IMR-90 (cell line): ENCODE measurements around the gene NR2C2. TPM values are rescaled to one million over a fixed set of nuclear protein-coding genes. Genes with fewer than 3 reads are reported as not detected.

Experiments used
- ATAC-seq: fragments of 200-7000 bp; cut with Tn5 transposase; 2 replicates; pipeline ENCODE4 v1.9.1; 2020; ENCODE audit warnings: low read depth, mild to moderate bottlenecking, moderate library complexity
- BruUV-seq: library from RNA; stranded (reverse); fragments of 400-500 nt; replicated peaks from 2 replicates; lab custom pipeline; 2021; lab: Mats Ljungman, UMichigan
- CTCF ChIA-PET: fragments of 300-600 bp; formaldehyde crosslinking; extraction: SDS; loops from one replicate; lab custom pipeline; 2021; ENCODE audit warnings: antibody characterized with exemption; lab: Yijun Ruan, JAX
- POLR2A ChIA-PET: fragments of 300-600 bp; sonication (Branson Sonifier 250); formaldehyde crosslinking; loops from one replicate; lab custom pipeline; 2022; ENCODE audit warnings: antibody characterized with exemption; ENCODE audit not compliant: unreplicated experiment; lab: Charles Lee
- DNase-seq: peaks from one replicate; pipeline ENCODE4 v3.0.0; 2013
- H2AFZ ChIP-seq: replicated peaks from 2 replicates; pipeline ENCODE3; 2013; ENCODE audit warnings: low read length, mild to moderate bottlenecking; ENCODE audit not compliant: poor library complexity
- H2AK5ac ChIP-seq: 2 replicates; pipeline ENCODE4 v1.6.1; 2013; ENCODE audit warnings: low read depth, low read length, inconsistent platforms
- H2AK9ac ChIP-seq: replicated peaks from 2 replicates; pipeline ENCODE3; 2013; ENCODE audit warnings: mild to moderate bottlenecking, low read depth, low read length, moderate library complexity; ENCODE audit not compliant: poor library complexity
- H2BK120ac ChIP-seq: 2 replicates; pipeline ENCODE4 v1.6.1; 2013; ENCODE audit warnings: low read depth, low read length, inconsistent platforms
- H2BK15ac ChIP-seq: 3 replicates; pipeline ENCODE4 v1.6.1; 2013; ENCODE audit warnings: low read depth, low read length, inconsistent platforms
- H2BK20ac ChIP-seq: 2 replicates; pipeline ENCODE4 v1.6.1; 2013; ENCODE audit warnings: low read depth, mild to moderate bottlenecking, inconsistent platforms, low read length, moderate library complexity
- H2BK5ac ChIP-seq: 2 replicates; pipeline ENCODE4 v1.6.1; 2013; ENCODE audit warnings: mild to moderate bottlenecking, low read depth, low read length, inconsistent platforms; ENCODE audit not compliant: poor library complexity, severe bottlenecking
- H3K14ac ChIP-seq: replicated peaks from 2 replicates; pipeline ENCODE4 v1.6.1; 2013; ENCODE audit warnings: low read depth, low read length, inconsistent platforms
- H3K18ac ChIP-seq: 2 replicates; pipeline ENCODE4 v1.6.1; 2013; ENCODE audit warnings: low read depth, low read length, control low read depth
- H3K23ac ChIP-seq: 2 replicates; pipeline ENCODE4 v1.6.1; 2013; ENCODE audit warnings: low read depth, low read length, inconsistent platforms
- H3K27ac ChIP-seq: 2 replicates; pipeline ENCODE4 v1.5.1; 2013; ENCODE audit warnings: mild to moderate bottlenecking, control low read depth, low read length; ENCODE audit not compliant: insufficient read depth
- H3K27me3 ChIP-seq: 2 replicates; pipeline ENCODE4 v1.6.1; 2013; ENCODE audit warnings: low read length; ENCODE audit not compliant: control insufficient read depth, insufficient read depth
- H3K36me3 ChIP-seq: 2 replicates; pipeline ENCODE4 v1.6.1; 2013; ENCODE audit warnings: low read length, mixed read lengths; ENCODE audit not compliant: control insufficient read depth, insufficient read depth
- H3K4ac ChIP-seq: 2 replicates; pipeline ENCODE4 v1.6.1; 2013; ENCODE audit warnings: low read depth, low read length, inconsistent platforms
- H3K4me1 ChIP-seq: 2 replicates; pipeline ENCODE4 v1.6.1; 2013; ENCODE audit warnings: low read length, mixed read lengths; ENCODE audit not compliant: control insufficient read depth, insufficient read depth
- H3K4me2 ChIP-seq: 2 replicates; pipeline ENCODE4 v1.6.1; 2013; ENCODE audit warnings: low read depth, mild to moderate bottlenecking, control low read depth, low read length, moderate library complexity
- H3K4me3 ChIP-seq: 2 replicates; pipeline ENCODE4 v1.5.1; 2013; ENCODE audit warnings: low read depth, mild to moderate bottlenecking, control low read depth, low read length, moderate library complexity; ENCODE audit not compliant: insufficient read depth
- H3K56ac ChIP-seq: 2 replicates; pipeline ENCODE4 v1.6.1; 2013; ENCODE audit warnings: low read length, inconsistent platforms; ENCODE audit not compliant: insufficient read depth; ENCODE audit errors: extremely low read depth
- H3K79me1 ChIP-seq, 2 experiments: 2 replicates each; pipeline ENCODE4 v1.6.1; 2013; ENCODE audit warnings: low read length in 2 of 2, inconsistent platforms in 1 of 2, low read depth in 1 of 2
- H3K9ac ChIP-seq: 2 replicates; pipeline ENCODE4 v1.6.1; 2013; ENCODE audit warnings: low read depth, low read length, control low read depth
- H3K9me1 ChIP-seq: 2 replicates; pipeline ENCODE4 v1.6.1; 2013; ENCODE audit warnings: low read length, inconsistent platforms; ENCODE audit not compliant: insufficient read depth
- H3K9me3 ChIP-seq: 2 replicates; pipeline ENCODE4 v1.6.1; 2013; ENCODE audit warnings: low read length; ENCODE audit not compliant: control insufficient read depth, insufficient read depth
- H4K20me1 ChIP-seq: 2 replicates; pipeline ENCODE4 v1.6.1; 2013; ENCODE audit warnings: low read length, inconsistent platforms; ENCODE audit not compliant: insufficient read depth
- H4K5ac ChIP-seq: 2 replicates; pipeline ENCODE4 v1.6.1; 2013; ENCODE audit warnings: mild to moderate bottlenecking, low read depth, low read length, control low read depth
- H4K8ac ChIP-seq, 2 experiments: 2 replicates each; pipeline ENCODE4 v1.6.1; 2013; ENCODE audit warnings: low read depth in 2 of 2, low read length in 2 of 2, control low read depth in 1 of 2, inconsistent platforms in 1 of 2
- H4K91ac ChIP-seq: 2 replicates; pipeline ENCODE4 v1.6.1; 2013; ENCODE audit warnings: low read depth, low read length, inconsistent platforms; ENCODE audit not compliant: insufficient read depth
- CHD1 ChIP-seq: IDR thresholded peaks from 2 replicates; pipeline ENCODE4 v1.6.1; 2012; ENCODE audit warnings: low read depth, low read length, improper control_type of control experiment
- RAD21 ChIP-seq: IDR thresholded peaks from 2 replicates; pipeline ENCODE4 v1.6.1; 2012; ENCODE audit warnings: low read length, improper control_type of control experiment
- RCOR1 ChIP-seq: IDR thresholded peaks from 2 replicates; pipeline ENCODE4 v1.6.1; 2012; ENCODE audit warnings: mild to moderate bottlenecking, low read length, improper control_type of control experiment; ENCODE audit not compliant: insufficient replicate concordance
- WGBS, 2 experiments: methylation state at CpG; one replicate each; pipeline versions ENCODE4 v1.1.5 to v1.1.7; 2013; ENCODE audit warnings: missing lambda C conversion rate in 2 of 2; ENCODE audit not compliant: insufficient read length in 1 of 2; ENCODE audit errors: extremely low coverage in 2 of 2; 5-methylcytosine and 5-hydroxymethylcytosine counted together
- dilution Hi-C: fragments of 300-500 bp; cut with HindIII; formaldehyde crosslinking; loops from one replicate; pipeline ENCODE4 v1.14.3; 2018; ENCODE audit warnings: low sequenced_read_pairs; ENCODE audit not compliant: unreplicated experiment
- in situ Hi-C: fragments of 300-500 bp; cut with MboI; formaldehyde crosslinking; loops from 3 replicates; pipeline ENCODE4 v1.14.3; 2019; ENCODE audit warnings: low sequenced_read_pairs, inconsistent platforms, mixed read lengths
- intact Hi-C: fragments of 100-400 bp; cut with micrococcal nuclease; formaldehyde crosslinking; loops from 2 replicates; pipeline ENCODE4 v1.10.0; 2022
- polyA plus RNA-seq, 3 experiments: library from polyadenylated mRNA; depleted of rRNA; stranded (reverse); fragments of >200 nt; gene quantifications; 2 replicates each; pipeline ENCODE4 v1.2.3, GENCODE V29; 2012; ENCODE audit warnings: low replicate concordance in 1 of 3
- total RNA-seq: library from RNA; depleted of rRNA; stranded (reverse); fragments of >200 nt; gene quantifications from 2 replicates; pipeline ENCODE4 v1.2.3, GENCODE V29; 2012
- TF ChIP-seq, protein P1 (sequence below): conservative IDR thresholded peaks from 2 replicates; pipeline ENCODE4 v1.5.1; 2012; ENCODE audit warnings: mild to moderate bottlenecking, low read depth, low read length, improper control_type of control experiment

The NR2C2 gene
- total and polyA plus RNA-seq, 2 of the 4 experiments (the other 2 are of a cell fraction) = 10.4 to 13.8 TPM

- peaks cover 3% of the 10 kb centered on the region; the same call in 1 of the 2 replicates for H3K9me1 ChIP-seq
- no peak overlapping the region for H2AK9ac ChIP-seq
- no peak overlapping the region for H3K4me2 ChIP-seq
- H2AFZ ChIP-seq = no peak overlapping the region
- peaks cover 18% of the 10 kb centered on the region; the same call in 1 of the 2 replicates for H4K20me1 ChIP-seq
- H3K27me3 ChIP-seq = no peaks in the 10 kb centered on the region
- no peak overlapping the region for H2BK15ac ChIP-seq
- no peak overlapping the region for H4K8ac ChIP-seq
- H3K4me3 ChIP-seq = no peak overlapping the region
- no peak overlapping the region for H3K14ac ChIP-seq
- no peak overlapping the region for H2BK20ac ChIP-seq
- intact Hi-C loops (loop anchor here (5.0 kb wide), 1 partner anchor 33 kb away; no protein-coding TSS in a partner anchor), dilution Hi-C loops (no loop called here), in situ Hi-C loops (no loop called here)
- no peak overlapping the region for H3K18ac ChIP-seq
- DNase-seq (no peak), ATAC-seq (no peak; the same call in 1 of the 2 replicates)
- H3K9ac ChIP-seq = no peak overlapping the region
- CTCF ChIA-PET = interaction anchor here (0.5 kb wide), 1 partner anchor 210 kb away, joined by 3 read pairs; no protein-coding TSS in a partner anchor
- H3K56ac ChIP-seq = no peak overlapping the region
- peaks cover 2% of the 10 kb centered on the region; the same call in 1 of the 2 replicates for H3K4me1 ChIP-seq
- no peak overlapping the region; the same call in 1 of the 2 replicates for H3K23ac ChIP-seq
- no peak overlapping the region for H2AK5ac ChIP-seq
- no peak overlapping the region for H4K5ac ChIP-seq
- 67% methylated on average over 1 of the region's 2 CpGs; no CpG with 5 or more reads in 1 of the 2 experiments for WGBS, 2 experiments
- no peak overlapping the region for H2BK5ac ChIP-seq
- POLR2A ChIA-PET = no interaction called here
- H2BK120ac ChIP-seq = no peak overlapping the region
- no peaks in the 10 kb centered on the region for H3K36me3 ChIP-seq
- no peak overlapping the region for H4K91ac ChIP-seq
- no peaks in the 10 kb centered on the region for H3K9me3 ChIP-seq
- no peak for TF ChIP-seq RCOR1
- TF ChIP-seq RAD21 = no peak
- no peak for TF ChIP-seq CHD1
- TF ChIP-seq, protein P1, sequence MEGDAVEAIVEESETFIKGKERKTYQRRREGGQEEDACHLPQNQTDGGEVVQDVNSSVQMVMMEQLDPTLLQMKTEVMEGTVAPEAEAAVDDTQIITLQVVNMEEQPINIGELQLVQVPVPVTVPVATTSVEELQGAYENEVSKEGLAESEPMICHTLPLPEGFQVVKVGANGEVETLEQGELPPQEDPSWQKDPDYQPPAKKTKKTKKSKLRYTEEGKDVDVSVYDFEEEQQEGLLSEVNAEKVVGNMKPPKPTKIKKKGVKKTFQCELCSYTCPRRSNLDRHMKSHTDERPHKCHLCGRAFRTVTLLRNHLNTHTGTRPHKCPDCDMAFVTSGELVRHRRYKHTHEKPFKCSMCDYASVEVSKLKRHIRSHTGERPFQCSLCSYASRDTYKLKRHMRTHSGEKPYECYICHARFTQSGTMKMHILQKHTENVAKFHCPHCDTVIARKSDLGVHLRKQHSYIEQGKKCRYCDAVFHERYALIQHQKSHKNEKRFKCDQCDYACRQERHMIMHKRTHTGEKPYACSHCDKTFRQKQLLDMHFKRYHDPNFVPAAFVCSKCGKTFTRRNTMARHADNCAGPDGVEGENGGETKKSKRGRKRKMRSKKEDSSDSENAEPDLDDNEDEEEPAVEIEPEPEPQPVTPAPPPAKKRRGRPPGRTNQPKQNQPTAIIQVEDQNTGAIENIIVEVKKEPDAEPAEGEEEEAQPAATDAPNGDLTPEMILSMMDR = no peak
- no peak overlapping the region for H3K4ac ChIP-seq
- no peak overlapping the region for H3K27ac ChIP-seq
- no TSS peak for BruUV-seq
- H3K79me1 ChIP-seq = peaks cover 20 to 55% of the 10 kb centered on the region in 2 experiments
Measured at GRCh38 chr3:14959359-14959943, 12.1 kb downstream of the NR2C2 start.
